NK-92 treated with Interleukin-12 subunit alpha and Interleukin-12 subunit beta, amount 100 ng/mL, for 24 hours (cell line): Measurements from ENCODE around the gene NINJ1.

Experiments used
- DNase-seq: peaks from one replicate; lab custom pipeline; 2025; lab: John Stamatoyannopoulos, UW

Gene NINJ1, protein sequence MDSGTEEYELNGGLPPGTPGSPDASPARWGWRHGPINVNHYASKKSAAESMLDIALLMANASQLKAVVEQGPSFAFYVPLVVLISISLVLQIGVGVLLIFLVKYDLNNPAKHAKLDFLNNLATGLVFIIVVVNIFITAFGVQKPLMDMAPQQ

DNA sequence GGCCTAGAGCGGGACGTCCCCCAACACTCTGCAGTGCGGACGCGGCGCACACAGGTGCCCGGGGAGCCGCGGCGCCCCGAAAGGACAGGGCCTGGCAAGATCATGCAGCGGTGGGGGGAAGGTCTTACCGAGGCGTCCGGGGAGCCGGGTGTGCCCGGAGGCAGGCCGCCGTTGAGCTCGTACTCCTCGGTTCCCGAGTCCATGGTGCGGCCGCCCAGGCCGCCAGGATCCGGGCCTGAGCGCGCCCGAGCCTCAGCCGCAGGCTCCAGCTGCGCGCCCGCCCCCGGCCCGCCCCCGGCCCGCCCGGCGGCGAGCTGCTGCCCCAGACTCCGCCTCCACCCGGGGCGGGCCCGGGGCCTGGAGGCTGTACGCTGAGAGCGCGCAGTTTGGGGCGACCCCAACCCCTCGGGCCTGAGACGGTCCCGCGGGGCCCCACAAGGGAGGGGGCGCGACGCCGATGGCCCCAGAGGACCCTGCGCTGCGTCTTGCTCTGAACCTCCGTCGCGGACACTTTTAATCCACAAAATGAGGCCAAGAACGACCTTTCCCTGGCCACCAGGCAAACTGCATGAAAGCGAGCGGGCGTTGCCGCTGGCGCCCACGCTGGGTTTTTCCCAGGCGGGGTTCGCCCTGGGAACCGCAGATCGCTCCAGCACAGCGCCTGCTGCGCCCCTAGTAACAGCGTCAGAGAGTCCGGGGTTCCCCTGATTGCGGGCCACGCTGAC, at the start of gene NINJ1:
TSS of gene NINJ1 (minus strand) at position 237 of the 725 bp plus-strand sequence. CDS start at position 203, 34 bp downstream.
- no peak for DNase-seq

DNA sequence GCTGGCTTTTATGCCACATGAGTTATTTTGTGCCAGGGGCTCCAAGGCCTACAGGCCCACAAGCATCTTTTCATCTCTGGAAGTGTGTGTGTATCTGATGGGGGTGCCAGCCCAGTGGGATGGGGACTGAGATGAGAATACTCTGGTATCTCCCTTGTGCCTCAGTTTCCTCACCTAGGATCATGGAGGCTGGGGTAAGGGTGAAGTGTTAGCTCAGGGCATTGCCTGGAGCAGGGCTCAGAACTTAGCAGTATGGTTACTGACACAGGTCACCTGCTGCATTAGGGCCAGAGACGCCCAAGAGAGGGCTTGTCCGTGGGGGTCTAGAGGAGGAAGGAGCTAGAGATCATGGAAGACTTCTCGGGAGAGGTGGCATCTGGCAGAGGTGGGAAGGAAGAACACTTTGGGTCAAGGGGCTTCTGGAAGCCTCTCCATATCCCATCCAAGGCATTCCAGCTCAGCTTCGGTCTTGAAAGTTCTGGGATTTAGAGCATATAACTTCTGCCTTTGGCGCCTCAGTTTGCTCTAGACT, 49.1 kb upstream of the NINJ1 start:
- DNase-seq = no peak

DNA sequence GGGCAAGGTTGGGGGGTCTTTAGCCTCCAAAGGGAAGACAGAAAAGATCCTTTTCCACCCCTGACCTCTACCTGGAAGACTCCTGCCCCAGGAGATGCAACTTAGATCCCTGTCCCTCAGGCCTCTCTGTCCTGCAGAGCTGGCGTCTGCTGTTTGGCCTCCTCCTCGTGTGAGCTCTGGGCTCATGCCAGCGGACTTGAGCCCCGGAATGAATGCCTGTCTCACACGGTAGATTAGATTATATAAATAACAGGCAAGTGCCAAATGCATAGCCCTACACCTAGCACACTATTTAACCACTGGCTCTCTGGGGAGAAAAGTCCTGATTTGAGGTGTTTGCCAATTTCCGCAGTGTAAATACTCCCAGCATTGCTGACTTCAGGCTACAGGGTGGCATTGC, 48.5 kb upstream of the NINJ1 start:
- no peak for DNase-seq

DNA sequence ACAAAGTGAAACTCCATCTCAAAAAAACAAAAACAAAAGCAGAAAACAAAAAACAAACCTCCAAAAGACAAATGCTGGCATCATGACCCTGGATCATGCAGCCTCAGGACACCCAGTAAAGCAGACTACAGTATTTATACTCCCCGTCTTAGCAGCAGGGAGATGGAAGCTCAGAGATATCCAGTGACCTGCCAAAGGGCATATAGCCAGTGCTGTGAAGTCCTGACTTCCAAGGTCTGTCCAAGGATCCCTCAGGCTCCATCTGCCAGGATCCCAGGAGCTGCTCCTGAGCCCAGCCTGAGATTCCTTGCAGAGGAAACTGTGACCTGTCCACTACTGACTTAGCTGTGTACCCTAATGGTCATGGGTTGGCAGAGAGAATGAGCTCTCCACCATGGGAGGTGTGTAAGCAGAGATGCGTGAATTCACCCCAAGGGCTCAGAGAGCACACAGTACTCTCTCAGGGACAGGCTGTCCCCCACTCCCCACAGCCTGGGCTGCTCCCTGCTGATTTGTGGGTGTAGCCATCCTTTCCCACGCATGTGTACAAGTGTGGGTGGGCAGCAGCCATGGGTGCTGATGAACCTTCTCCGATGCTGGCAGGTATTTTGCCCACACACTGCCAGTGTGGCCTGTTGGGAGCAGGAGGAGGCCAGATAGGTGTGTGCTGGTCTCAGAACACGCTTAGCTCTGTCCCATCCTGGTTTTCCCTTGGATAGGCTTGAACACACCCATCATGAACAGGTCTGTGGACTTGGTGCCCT, 47.8 kb upstream of the NINJ1 start:
- no peak for DNase-seq

DNA sequence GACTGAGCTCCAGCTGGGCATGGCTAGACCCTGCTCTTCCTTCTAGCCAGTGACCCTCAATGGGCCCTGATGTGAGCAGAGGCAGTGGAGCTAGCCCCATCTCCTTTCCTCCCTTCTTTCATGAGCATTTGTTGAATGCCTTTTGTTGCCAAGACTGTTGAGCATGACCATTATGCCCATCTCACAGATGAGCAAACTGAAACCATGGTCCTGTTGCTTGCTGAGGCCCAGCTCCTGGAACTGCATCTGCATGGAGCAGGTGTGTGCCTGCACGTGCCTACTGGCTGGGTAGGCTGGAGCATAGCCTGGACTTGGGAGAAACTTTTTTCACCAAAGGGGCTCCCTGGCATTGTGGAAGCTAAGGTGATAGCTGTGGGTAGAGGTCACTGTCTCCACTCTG, 46.9 kb upstream of the NINJ1 start:
- DNase-seq = no peak

DNA sequence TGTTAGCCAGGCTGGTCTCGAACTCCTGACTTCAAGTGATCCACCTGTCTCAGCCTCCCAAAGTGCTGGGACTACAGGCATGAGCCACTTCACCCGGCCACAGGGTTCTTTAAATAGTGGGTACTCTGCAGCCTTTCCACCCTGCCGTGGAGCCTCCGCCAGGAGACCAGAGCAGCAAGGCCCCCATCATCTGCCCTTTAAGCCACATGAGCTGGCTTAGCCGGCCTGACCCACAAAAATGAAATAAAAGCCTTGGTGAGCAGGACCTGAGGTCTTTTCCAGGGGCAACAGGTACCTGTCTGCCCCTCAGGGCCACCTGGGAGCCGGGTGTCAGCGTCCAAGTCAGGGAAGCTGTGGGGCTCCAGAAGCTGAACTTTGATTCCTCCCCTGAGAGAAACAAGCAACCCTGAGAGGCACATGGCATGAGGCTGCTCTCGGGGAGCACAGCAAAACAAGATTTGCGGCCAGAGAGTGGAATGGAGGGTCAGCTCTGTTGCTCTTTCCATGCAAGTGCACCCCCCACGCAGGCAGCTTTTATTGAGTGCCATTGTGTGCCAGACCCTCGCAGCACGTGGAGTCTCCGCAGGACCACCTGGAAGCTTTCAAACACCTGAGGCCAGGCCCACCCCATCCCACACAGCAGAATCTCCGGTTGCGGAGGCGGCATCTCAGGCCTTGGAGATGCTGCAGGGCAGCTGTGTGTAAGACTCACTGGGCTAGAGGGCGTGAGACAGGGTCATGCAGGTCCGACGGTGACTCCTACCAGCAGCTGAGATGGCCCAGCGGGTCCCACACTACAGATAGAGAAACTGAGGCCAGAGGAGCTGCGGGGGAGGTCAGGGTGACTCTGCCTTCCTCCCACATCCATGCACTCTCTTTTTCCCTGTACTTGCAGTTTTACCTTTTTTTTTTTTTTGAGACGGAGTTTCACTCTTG, 45.1 kb upstream of the NINJ1 start:
- no peak for DNase-seq

DNA sequence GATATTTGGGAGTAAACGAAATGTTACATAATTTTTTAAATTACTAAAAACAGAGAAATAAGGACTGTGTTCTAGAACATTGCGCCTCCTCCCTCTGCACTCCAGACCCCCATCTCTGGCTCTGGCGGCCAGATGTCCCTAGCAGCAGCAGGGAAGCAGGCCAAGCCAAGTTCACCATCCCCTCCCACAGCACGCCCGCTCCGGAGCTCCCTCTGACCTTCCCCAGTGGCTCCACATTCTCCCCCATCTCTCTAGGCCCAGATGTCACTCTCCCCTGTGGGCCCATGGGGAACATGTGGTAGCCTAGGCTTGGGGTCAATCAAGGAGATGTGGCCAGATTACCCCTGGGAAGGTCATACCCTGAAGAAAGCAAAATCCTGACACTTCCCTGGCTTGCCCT, 43.6 kb upstream of the NINJ1 start:
- no peak for DNase-seq

DNA sequence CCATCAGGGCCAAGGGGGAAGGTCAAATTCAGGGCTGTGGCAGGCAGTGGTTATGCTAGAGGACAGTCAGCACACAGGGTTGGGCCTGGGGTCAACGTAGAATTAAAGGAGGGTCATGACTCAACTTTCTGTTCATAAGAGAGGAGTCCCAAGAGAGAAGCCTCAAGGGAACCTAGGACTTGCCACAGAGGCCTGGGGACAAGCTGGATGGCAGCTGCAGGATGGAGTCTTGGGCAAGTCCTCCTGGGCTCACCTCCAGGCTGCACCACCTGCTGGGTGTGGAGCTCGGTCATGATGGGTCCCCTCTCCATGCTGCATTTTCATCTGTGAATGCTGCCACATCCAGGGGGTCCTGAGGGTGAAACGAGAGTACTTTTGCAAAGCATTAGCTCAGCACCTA, 40.9 kb upstream of the NINJ1 start:
- no peak for DNase-seq

DNA sequence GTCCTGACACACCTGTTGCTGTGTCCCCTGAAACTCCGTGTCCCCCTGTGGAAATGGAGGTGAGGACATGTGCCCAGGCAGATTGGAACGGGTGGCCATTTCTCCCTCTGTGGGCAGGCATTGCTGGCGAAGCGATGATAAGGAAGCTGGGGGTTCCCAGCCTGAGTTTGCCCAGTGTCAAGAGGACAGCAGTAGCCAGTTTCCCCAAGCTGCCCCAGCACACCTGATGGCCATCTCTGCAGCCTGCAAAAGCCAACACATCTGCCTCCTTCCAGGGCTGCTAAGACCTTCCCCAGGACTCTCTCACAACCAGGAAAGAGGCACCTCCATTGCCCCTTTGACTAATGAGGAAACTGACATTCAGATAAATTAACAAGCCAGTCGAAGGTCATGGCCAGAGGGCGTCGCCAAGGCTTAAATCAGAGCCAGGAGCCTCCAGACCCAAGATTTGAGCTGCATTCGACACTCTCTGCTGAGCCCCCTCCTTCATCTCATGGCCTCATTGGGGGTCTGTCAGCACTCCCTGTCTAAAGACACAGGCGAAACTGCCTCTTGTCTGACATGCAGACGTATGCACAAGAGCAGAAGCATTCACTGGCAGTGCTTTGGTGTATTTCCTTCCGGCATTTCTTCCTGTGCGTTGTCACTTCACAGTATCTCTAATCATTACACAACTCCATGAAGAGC, 39.5 kb upstream of the NINJ1 start:
- DNase-seq = no peak

DNA sequence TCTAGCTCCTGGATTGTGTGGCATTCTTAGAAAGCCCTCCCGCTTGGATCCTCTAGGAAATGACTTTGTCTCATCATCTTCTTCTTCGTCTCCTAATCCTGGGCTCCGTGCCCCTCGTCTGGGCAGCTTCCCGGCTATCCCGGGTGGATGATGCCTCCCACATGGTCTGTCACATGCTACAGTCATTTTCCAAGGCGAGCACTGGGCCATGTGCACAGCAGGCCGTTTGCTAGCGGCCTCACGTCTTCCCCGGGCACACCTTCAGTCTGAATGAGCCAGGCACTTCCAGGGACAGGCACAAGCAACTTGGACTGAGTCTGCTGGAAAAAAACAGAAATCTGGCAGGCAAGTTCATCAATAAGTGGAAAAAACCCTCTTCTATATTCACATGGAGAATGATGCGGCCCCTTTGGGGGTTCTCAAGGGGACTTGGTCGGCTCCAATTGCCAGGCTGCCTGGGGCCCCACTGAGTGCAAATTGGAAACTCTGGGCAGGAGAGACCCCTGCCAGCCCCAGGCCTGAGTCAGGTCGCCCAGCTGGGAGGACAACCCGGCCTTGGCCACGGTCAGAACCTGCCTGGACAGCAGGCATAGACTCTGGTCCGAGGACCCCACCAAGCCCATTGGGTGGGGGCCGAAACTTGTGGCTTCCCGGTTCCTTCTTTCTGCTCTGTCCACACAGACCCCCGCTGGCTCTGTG, 38.8 kb upstream of the NINJ1 start:
- no peak for DNase-seq

DNA sequence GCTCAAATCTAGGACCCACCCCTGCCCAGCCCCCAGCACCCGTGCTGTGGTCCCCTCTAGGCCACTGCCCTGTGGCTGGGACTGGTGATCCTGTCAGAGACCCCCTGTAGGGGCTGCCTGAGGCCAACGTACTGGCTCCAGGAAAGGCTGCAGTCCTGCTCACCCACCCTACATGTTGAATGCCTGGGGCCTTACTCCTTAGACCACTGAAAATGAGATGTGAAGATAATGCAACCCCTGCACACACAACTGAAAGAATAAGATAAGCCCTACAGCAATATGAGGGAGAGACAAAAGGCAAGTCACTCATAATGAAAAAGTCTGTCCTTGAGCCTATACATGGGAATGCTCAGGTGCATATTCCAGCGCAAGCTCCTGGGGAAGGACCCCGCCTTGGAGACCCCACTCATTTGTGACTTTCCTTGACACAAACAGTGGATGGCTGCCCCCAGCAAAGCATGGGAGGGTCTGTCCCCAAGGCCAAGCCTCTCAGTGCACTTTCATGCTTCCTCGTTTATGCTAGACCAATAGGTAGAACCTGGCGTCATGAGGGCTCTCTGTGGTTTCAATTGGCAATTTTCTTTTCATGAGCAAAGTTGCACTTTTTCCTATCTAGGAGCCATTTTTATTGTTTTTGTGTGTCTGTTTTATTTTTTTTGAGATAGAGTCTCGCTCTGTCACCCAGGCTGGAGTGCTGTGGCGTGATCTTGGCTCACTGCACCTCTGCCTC, 37.4 kb upstream of the NINJ1 start:
- DNase-seq = no peak

DNA sequence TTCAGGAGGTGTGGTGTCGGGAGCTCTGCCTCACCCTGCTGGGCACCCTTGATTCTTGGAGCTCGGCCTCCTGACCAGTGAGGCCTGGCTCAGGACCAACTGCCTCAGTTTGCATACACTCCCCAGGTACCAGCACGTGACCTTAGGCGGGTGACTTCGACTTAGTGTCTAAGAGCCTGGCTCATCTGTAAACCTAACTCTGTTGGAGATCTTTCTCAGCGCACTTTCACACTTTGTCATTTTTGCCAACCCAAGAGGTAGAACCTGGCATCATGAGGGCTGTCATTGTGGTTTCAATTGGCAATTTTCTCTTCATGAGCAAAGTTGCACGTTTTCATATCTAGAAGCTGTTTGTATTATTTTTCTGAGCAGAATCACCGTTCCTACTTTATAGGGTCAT, 36.5 kb upstream of the NINJ1 start:
- no peak for DNase-seq

DNA sequence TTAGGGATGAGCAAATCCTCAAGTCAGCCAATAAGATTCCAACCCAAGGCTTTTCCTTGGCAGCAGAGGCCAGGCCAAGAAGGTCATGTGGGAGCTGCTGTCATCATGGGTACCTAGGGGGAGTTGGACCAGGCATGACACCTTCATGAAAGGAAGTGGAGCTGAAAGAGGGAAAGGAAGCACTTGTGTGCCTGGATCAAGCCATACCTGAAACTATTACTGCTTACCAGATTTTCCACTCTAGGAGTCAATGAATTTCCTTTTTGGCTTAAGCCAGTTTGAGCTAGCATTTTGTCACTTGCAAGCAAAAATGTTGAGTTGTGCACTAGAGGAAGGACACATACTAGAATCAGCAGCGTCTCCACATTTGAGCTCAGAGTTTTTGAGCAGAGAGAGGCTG, 35.4 kb upstream of the NINJ1 start:
- no peak for DNase-seq

DNA sequence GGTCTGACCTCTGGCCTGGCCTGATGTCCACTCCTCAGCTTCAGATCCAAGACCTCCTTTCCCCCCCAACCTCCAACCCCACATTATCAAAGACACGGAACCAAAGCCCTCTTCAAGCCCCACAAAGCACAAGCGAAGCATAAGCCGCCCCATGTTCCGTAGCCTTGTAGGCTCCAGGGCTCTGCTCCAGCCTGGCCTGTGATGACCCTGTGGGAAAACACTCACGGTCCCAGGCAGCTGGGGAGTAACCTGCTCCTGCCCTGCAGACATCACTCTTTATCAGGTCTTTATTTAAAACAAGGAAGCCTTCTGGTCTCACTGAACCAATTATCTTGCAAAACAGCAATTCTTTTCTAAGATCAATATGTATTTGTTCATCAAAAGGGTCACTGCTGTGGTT, 34.5 kb upstream of the NINJ1 start:
- no peak for DNase-seq

DNA sequence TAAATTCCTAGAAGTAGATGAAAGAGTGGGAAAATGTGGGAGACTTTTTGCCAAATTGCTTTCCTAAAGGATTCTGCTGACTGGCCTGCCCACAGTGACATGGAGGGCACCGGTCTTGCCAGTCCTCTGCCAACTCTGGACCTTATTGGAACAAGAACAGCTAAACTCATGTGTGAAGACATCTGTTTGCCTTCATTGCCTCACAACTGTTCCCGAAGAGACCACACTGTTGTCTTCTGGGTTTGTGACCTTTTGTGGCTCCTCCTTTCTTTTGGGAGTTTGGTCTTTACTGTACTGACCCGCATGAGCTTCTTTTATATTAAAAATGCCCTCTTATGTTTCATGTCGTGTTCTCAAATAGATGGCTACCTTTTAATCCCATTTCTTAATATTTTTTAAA, 33.8 kb upstream of the NINJ1 start:
- no peak for DNase-seq

DNA sequence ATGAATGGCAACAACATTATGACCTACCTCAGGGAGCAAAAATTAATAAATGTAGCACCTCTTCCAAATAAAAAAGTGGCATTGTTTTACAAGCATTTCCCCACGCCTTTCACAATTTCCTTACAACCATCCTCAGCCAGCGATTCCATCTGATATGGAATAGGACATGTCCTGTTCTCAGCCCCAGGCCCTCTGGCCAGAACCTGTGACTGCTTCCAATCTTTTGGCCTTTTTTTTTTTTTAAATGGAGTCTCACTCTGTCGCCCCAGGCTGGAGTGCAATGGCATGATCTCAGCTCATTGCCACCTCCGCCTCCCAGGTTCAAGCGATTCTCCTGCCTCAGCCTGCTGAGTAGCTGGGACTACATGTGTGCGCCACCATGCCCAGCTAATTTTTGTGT, 33.1 kb upstream of the NINJ1 start:
- DNase-seq = no peak

DNA sequence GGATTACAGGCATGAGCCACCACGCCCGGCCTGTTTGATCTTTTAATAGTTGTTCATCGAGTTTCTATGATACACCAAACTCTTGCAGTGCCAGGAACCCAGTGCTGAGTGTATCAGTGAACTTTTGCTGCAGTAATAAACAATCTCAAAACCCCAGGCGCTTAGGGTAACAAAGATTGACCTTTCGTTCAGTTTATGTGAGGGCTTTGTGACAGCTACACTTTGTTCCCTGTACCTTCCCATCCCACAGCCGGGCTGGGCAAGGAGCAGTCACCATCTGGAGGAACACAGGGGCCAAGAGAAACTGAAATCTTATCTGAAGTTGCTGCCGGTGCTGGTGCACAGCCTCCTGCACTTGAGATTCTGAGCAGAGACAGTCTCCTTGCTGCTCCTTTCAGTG, 32.6 kb upstream of the NINJ1 start:
- no peak for DNase-seq

DNA sequence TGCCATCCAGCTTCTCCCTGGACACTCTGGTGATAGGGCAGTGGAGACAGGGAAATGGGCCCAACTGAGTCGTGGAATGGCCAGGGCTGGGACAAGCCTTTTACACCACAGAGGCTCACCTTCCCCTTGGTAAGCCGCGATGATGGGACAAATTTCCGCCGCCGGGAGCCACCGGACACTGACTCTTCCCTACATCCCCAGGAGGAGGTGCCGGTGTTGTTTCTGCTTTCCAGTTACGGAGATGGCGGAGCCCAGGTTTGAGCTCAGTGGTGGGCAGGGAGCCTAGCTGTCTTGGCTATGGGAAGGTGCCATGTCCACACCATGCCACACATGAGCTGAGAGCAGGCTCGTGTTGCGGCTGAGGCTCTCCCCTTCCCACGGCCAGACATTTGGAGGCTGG, 30.0 kb upstream of the NINJ1 start:
- DNase-seq = no peak

DNA sequence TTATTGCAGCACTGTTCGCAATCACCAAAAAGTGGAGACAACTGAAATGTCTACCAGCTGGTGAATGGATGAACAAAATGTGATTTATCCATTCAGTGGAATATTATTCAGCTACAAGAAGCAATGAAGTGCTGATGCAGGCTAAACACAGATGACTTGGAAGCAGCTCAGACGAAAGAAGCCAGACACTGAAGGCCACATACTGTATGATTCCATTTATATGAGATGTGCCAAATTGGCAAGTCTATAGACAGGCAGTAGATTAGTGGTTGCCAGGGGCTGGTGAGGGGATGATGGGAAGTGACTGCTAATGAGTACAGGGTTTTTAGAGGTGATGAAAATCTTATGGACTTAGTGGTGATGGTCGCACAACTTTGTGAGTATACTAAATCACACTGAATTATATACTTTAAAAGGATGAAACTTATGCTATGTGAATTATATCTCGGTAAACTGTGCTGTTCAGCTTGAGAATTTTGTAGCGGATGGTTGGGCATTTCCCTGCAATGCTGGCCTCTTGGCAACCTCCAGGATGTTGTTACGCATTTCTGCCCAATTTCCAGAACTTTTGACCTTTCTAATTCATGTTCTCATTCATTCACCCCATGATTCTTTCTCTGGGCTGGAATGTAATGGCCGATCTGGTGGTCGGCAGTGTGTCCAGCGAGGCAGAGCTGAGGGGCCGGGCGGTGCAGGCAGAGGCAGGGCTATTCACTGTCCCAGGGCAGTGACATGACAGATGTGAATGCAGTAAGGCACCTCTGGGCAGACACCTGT, 27.9 kb upstream of the NINJ1 start:
- DNase-seq = no peak
